GM12892 (cell line): ENCODE results near the gene PTPRN2.

ENCODE experiments used
- POLR2A ChIP-seq: IDR thresholded peaks from 2 replicates; pipeline ENCODE4 v1.6.1; 2011; ENCODE audit warnings: low read depth, low read length, control low read depth
- POLR2AphosphoS5 ChIP-seq: IDR thresholded peaks from 2 replicates; pipeline ENCODE4 v1.6.1; 2011; ENCODE audit warnings: low read depth, low read length, control low read depth

- TF ChIP-seq POLR2AphosphoS5 (no peak), POLR2A (no peak)
These were observed 585.9 kb downstream of the PTPRN2 start for GRCh38 chr7:158001621-158002320.
